ENCODE measurements around the gene POLR2H.

DNA sequence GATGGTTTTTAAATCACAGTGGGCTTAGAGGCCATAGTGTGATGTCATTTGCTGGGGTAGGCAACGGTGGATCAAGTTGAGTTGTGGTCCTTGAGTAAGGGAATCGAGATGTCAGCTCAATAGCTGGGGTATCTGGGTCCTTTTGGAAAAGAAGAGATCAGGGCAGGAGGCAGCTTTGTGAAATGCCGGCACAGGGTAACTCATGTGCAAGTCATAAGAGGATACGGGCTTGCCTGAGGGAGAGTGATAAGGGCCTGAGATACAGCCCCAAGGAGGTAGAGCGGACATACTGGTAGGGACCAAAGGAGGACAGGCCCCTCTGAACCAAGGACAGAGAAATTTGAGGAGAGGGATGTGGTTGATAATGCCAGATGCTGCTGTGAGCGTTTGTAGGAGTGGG is 28.3 kb upstream of the POLR2H start:
- TF ChIP-seq CTCF (IDR thresholded peaks at IDR 0.05): no peak
- no peak for TF ChIP-seq SIN3A (IDR thresholded peaks at IDR 0.05; ENCODE audit: borderline replicate concordance, low read depth, low read length)

Measured in SK-N-SH (cell line).